ENCODE results near the gene RAB39B. TPM values are rescaled to one million over a fixed set of nuclear protein-coding genes. Genes with fewer than 3 reads are reported as not detected.

RAB39B gene
- total RNA-seq, 2 experiments from 2014 or later: 13.6 to 14.7 TPM

Other genes with a start within 250 kb of the RAB39B start
- gene F8, start 241.8 kb downstream of the RAB39B start, total RNA-seq: 10 to 100 TPM in 1 of 2 experiments, 1 to 10 TPM in 1; 8.9 to 10.2 TPM
- gene FUNDC2, start 237.6 kb downstream of the RAB39B start, total RNA-seq: 10 to 100 TPM; 45.7 to 49.9 TPM
- 1 to 10 TPM; 4.8 to 5.9 TPM for gene CMC4, start 193.4 kb downstream of the RAB39B start, total RNA-seq
- 10 to 100 TPM; 20.2 TPM for gene MTCP1, start 193.4 kb downstream of the RAB39B start, total RNA-seq
- gene BRCC3, start 193.0 kb downstream of the RAB39B start, total RNA-seq: 10 to 100 TPM; 23.5 to 25.2 TPM
- gene VBP1, start 48.0 kb downstream of the RAB39B start, total RNA-seq: 10 to 100 TPM; 51.6 to 61.9 TPM
- under 1 TPM; 0.50 to 0.65 TPM for gene CLIC2, start 70.1 kb upstream of the RAB39B start, total RNA-seq
- gene F8A2, start 117.6 kb upstream of the RAB39B start, total RNA-seq: not detected
- under 1 TPM; 0.40 to 0.50 TPM for gene F8A3, start 194.1 kb upstream of the RAB39B start, total RNA-seq